Neural progenitor cell (in vitro differentiated cells): Measurements from ENCODE around the gene KREMEN2. TPM values are rescaled to one million over a fixed set of nuclear protein-coding genes. Genes with fewer than 3 reads are reported as not detected.
"Not testable (repeated sequence)": the region's sequence is repeated elsewhere in the genome, so short reads cannot be mapped to it uniquely, and the experiment has no call there.

Experiments
- DNase-seq: peaks from one replicate; pipeline ENCODE4 v3.0.0-alpha.2; 2016; ENCODE audit warnings: low spot score
- H2AFZ ChIP-seq: fragments of 200-600 bp; sonication (generic); replicated peaks from 2 replicates; pipeline ENCODE4 v1.6.1; 2016; ENCODE audit warnings: antibody characterized with exemption
- H3F3A ChIP-seq: fragments of 200-600 bp; sonication (generic); 2 replicates; pipeline ENCODE4 v1.6.1; 2016; ENCODE audit warnings: antibody characterized with exemption, low read depth
- H3K27ac ChIP-seq: fragments of 200-600 bp; sonication (generic); 2 replicates; pipeline ENCODE4 v1.5.1; 2016; ENCODE audit warnings: mild to moderate bottlenecking
- H3K27me3 ChIP-seq: fragments of 200-600 bp; sonication (generic); 2 replicates; pipeline ENCODE4 v1.6.1; 2016; ENCODE audit warnings: mild to moderate bottlenecking, moderate library complexity
- H3K36me3 ChIP-seq: fragments of 200-600 bp; sonication (generic); 2 replicates; pipeline ENCODE4 v1.5.1; 2016
- H3K4me1 ChIP-seq: fragments of 200-600 bp; sonication (generic); 2 replicates; pipeline ENCODE4 v1.6.1; 2016; ENCODE audit warnings: mixed run types
- H3K4me2 ChIP-seq: fragments of 200-600 bp; sonication (generic); 2 replicates; pipeline ENCODE4 v1.6.1; 2016
- H3K4me3 ChIP-seq: fragments of 200-600 bp; sonication (generic); 2 replicates; pipeline ENCODE4 v1.5.1; 2016
- H3K79me2 ChIP-seq: fragments of 200-600 bp; sonication (generic); 2 replicates; pipeline ENCODE4 v1.6.1; 2016; ENCODE audit warnings: low read depth
- H3K9ac ChIP-seq: fragments of 200-600 bp; sonication (generic); 2 replicates; pipeline ENCODE4 v1.6.1; 2016
- H3K9me3 ChIP-seq: fragments of 200-600 bp; sonication (generic); 2 replicates; pipeline ENCODE4 v1.5.1; 2016; ENCODE audit warnings: low read depth
- H4K20me1 ChIP-seq: fragments of 200-600 bp; sonication (generic); 2 replicates; pipeline ENCODE4 v1.6.1; 2016; ENCODE audit warnings: low read depth
- H3K27ac Mint-ChIP-seq: 3 replicates; pipeline ENCODE4 v1.8.0; 2021; ENCODE audit warnings: mixed read lengths
- H3K27me3 Mint-ChIP-seq: 2 replicates; pipeline ENCODE4 v1.8.0; 2022; ENCODE audit warnings: low read depth, mild to moderate bottlenecking, inconsistent platforms, moderate library complexity, mixed read lengths; ENCODE audit not compliant: insufficient read depth
- H3K36me3 Mint-ChIP-seq: 3 replicates; pipeline ENCODE4 v1.8.0; 2021; ENCODE audit warnings: mixed read lengths
- H3K4me1 Mint-ChIP-seq: 3 replicates; pipeline ENCODE4 v1.8.0; 2021; ENCODE audit warnings: mixed read lengths
- H3K4me3 Mint-ChIP-seq: 3 replicates; pipeline ENCODE4 v1.8.0; 2021; ENCODE audit warnings: mild to moderate bottlenecking, moderate library complexity, mixed read lengths
- H3K9me3 Mint-ChIP-seq: 3 replicates; pipeline ENCODE4 v1.8.0; 2020; ENCODE audit warnings: mixed read lengths
- EZH2 ChIP-seq: fragments of 200-600 bp; sonication (generic); IDR thresholded peaks from 2 replicates; pipeline ENCODE4 v1.6.1; 2017; ENCODE audit warnings: antibody characterized with exemption, mild to moderate bottlenecking, moderate library complexity
- EZH2phosphoT487 ChIP-seq: fragments of 200-600 bp; sonication (generic); IDR thresholded peaks from 2 replicates; pipeline ENCODE4 v1.6.1; 2017; ENCODE audit warnings: antibody characterized with exemption
- total RNA-seq: library from RNA; depleted of rRNA; stranded (reverse); fragments of >200 nt; gene quantifications from 2 replicates; pipeline ENCODE4 v1.2.3, GENCODE V29; 2015; ENCODE audit warnings: low replicate concordance
- TF ChIP-seq, protein P1 (sequence below): fragments of 200-600 bp; sonication (generic); IDR thresholded peaks from 2 replicates; pipeline ENCODE4 v1.5.1; 2017; ENCODE audit warnings: antibody characterized with exemption, mild to moderate bottlenecking

Gene KREMEN2
- total RNA-seq, 1 donor from 2014 or later: 0.51 TPM

DNA sequence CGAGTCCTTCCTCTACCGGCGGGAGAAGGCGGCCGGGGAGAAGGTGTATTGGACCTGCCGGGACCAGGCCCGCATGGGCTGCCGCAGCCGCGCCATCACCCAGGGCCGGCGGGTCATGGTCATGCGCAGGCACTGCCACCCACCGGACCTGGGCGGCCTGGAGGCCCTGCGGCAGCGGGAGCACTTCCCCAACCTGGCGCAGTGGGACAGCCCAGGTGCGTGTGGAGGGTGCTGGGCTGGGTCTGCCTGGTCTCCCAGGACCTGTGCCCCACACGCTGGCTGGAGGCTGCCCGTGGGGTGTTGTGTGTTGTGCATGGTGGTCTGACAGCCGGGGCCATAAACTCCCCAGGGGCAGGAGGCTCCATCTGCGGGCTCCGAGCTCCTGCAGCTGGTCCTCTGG lies 26.9 kb upstream of the KREMEN2 start:
- Mint-ChIP-seq H3K9me3 (no peaks in the 10 kb centered on the region), H3K27me3 (peaks cover 11% of the 10 kb centered on the region), H3K4me3 (no peak overlapping the region), H3K36me3 (peaks cover 11% of the 10 kb centered on the region), H3K4me1 (no peaks in the 10 kb centered on the region), H3K27ac (no peak overlapping the region)
- DNase-seq: no peak
- H2AFZ ChIP-seq: no peak overlapping the region
- no peak overlapping the region for H3K27ac ChIP-seq
- H3K4me2 ChIP-seq: no peak overlapping the region
- no peaks in the 10 kb centered on the region for H3K79me2 ChIP-seq
- H3K4me1 ChIP-seq: no peaks in the 10 kb centered on the region
- no peak overlapping the region for H3K4me3 ChIP-seq
- no peaks in the 10 kb centered on the region for H3K27me3 ChIP-seq
- no peaks in the 10 kb centered on the region for H3K9me3 ChIP-seq
- H4K20me1 ChIP-seq: no peaks in the 10 kb centered on the region
- H3F3A ChIP-seq: no peaks in the 10 kb centered on the region
- H3K36me3 ChIP-seq: no peaks in the 10 kb centered on the region
- H3K9ac ChIP-seq: no peak overlapping the region
- TF ChIP-seq, protein P1, sequence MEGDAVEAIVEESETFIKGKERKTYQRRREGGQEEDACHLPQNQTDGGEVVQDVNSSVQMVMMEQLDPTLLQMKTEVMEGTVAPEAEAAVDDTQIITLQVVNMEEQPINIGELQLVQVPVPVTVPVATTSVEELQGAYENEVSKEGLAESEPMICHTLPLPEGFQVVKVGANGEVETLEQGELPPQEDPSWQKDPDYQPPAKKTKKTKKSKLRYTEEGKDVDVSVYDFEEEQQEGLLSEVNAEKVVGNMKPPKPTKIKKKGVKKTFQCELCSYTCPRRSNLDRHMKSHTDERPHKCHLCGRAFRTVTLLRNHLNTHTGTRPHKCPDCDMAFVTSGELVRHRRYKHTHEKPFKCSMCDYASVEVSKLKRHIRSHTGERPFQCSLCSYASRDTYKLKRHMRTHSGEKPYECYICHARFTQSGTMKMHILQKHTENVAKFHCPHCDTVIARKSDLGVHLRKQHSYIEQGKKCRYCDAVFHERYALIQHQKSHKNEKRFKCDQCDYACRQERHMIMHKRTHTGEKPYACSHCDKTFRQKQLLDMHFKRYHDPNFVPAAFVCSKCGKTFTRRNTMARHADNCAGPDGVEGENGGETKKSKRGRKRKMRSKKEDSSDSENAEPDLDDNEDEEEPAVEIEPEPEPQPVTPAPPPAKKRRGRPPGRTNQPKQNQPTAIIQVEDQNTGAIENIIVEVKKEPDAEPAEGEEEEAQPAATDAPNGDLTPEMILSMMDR: no peak
- no peak for TF ChIP-seq EZH2
- no peak for TF ChIP-seq EZH2phosphoT487

DNA sequence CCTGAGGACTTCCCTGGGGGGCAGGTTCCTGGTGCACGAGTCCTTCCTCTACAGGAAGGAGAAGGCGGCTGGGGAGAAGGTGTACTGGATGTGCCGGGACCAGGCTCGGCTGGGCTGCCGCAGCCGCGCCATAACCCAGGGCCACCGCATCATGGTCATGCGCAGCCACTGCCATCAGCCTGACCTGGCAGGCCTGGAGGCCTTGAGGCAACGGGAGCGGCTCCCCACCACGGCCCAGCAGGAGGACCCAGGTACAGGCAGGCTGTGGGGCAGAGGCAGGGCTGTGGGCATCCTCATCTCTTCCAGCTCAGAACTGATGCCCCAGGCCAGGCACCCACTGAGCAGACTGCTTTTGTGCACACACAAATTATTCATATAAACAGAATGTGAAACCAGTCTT lies 25.9 kb upstream of the KREMEN2 start:
- no peaks in the 10 kb centered on the region for H3K4me1 ChIP-seq
- H3F3A ChIP-seq: no peaks in the 10 kb centered on the region
- peaks cover 12% of the 10 kb centered on the region for H3K36me3 Mint-ChIP-seq
- no peaks in the 10 kb centered on the region for H3K79me2 ChIP-seq
- H2AFZ ChIP-seq: no peak overlapping the region
- H3K4me1 Mint-ChIP-seq: no peaks in the 10 kb centered on the region
- H3K4me3 ChIP-seq: no peak overlapping the region
- H4K20me1 ChIP-seq: no peaks in the 10 kb centered on the region
- H3K4me2 ChIP-seq: no peak overlapping the region
- H3K36me3 ChIP-seq: no peaks in the 10 kb centered on the region
- H3K4me3 Mint-ChIP-seq: no peak overlapping the region
- peaks cover 11% of the 10 kb centered on the region for H3K27me3 Mint-ChIP-seq
- no peak overlapping the region for H3K9ac ChIP-seq
- DNase-seq: no peak
- no peaks in the 10 kb centered on the region for H3K9me3 ChIP-seq
- H3K27ac ChIP-seq: no peak overlapping the region
- no peaks in the 10 kb centered on the region for H3K9me3 Mint-ChIP-seq
- TF ChIP-seq EZH2phosphoT487 (no peak), EZH2 (no peak)
- TF ChIP-seq, protein P1: no peak
- H3K27me3 ChIP-seq: no peaks in the 10 kb centered on the region
- no peak overlapping the region for H3K27ac Mint-ChIP-seq

DNA sequence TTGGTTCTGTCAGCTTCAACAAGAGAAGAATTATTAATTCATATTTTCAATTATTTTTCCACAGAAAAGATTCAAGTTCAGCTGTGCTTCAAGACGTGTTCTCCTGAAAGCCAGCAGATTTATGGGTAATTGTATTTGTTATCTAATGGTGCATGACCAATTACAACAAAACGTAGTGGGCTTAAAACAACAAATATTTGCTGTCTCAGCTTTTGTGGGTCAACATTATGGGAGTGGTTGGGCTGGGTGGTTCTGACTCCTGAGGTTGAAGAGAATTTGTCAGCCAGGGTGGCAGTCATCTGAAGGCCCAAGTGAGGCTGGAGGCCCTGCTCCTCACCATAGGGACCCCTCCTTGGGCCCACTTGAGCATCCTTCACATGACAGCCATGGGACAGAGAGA lies 24.1 kb upstream of the KREMEN2 start:
- peaks cover 9% of the 10 kb centered on the region for H3K36me3 Mint-ChIP-seq
- Histone ChIP-seq H3K4me2 (no peak overlapping the region), H3K4me1 (no peaks in the 10 kb centered on the region), H3K4me3 (no peak overlapping the region), H3K79me2 (no peaks in the 10 kb centered on the region), H2AFZ (no peak overlapping the region), H3F3A (no peaks in the 10 kb centered on the region), H4K20me1 (no peaks in the 10 kb centered on the region), H3K36me3 (no peaks in the 10 kb centered on the region), H3K27me3 (no peaks in the 10 kb centered on the region), H3K27ac (no peak overlapping the region), H3K9me3 (no peaks in the 10 kb centered on the region), H3K9ac (no peak overlapping the region)
- H3K9me3 Mint-ChIP-seq: no peaks in the 10 kb centered on the region
- peaks cover 9% of the 10 kb centered on the region for H3K27me3 Mint-ChIP-seq
- no peaks in the 10 kb centered on the region for H3K4me1 Mint-ChIP-seq
- no peak overlapping the region for H3K4me3 Mint-ChIP-seq
- DNase-seq: no peak
- no peak overlapping the region for H3K27ac Mint-ChIP-seq
- TF ChIP-seq EZH2phosphoT487: no peak
- TF ChIP-seq, protein P1: no peak
- TF ChIP-seq EZH2: no peak

DNA sequence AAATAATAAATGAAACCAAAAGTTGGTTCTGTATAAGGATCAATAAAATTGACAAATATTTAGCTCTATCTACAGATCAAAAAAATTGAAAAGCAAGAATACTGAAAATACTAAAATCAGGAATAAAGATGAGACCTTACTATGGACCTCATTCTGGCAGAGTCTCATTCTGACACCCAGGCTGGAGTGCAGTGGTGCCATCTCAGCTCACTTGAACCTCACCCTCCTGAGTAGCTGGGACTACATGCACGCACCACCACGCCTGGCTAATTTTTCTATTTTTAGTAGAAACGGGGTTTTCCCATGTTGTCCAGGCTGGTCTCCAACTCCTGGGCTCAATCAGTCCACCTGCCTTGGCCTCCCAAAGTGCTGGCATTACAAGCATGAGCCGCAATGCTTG lies 22.0 kb upstream of the KREMEN2 start:
- no peak overlapping the region for H3K4me2 ChIP-seq
- Mint-ChIP-seq H3K4me3 (no peak overlapping the region), H3K9me3 (no peaks in the 10 kb centered on the region), H3K4me1 (no peaks in the 10 kb centered on the region), H3K27me3 (peaks cover 9% of the 10 kb centered on the region), H3K36me3 (peaks cover 15% of the 10 kb centered on the region), H3K27ac (no peak overlapping the region)
- no peaks in the 10 kb centered on the region for H3K79me2 ChIP-seq
- no peaks in the 10 kb centered on the region for H3K36me3 ChIP-seq
- no peaks in the 10 kb centered on the region for H3K27me3 ChIP-seq
- no peak overlapping the region for H3K4me3 ChIP-seq
- no peaks in the 10 kb centered on the region for H3K4me1 ChIP-seq
- no peak overlapping the region for H3K27ac ChIP-seq
- TF ChIP-seq, protein P1: no peak
- no peak for TF ChIP-seq EZH2phosphoT487
- TF ChIP-seq EZH2: no peak
- no peak overlapping the region for H3K9ac ChIP-seq
- no peaks in the 10 kb centered on the region for H3F3A ChIP-seq
- no peak overlapping the region for H2AFZ ChIP-seq
- H3K9me3 ChIP-seq: no peaks in the 10 kb centered on the region
- H4K20me1 ChIP-seq: no peaks in the 10 kb centered on the region
- DNase-seq: no peak

DNA sequence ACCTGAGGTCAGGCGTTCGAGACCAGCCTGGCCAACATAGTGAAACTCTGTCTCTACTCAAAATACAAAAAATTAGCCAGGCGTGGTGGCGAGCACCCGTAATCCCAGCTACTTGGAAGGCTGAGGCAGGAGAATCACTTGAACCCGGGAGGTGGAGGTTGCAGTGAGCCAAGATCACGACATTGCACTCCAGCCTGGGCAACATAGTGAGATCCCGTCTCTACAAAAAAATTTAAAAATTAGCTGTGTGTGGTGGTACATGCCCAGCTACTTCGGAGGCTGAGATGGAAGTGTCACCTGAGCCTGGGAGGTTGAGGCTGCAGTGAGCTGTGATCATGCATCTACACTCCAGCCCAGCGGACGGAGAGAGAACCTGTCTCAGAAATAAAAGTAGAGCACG lies 20.4 kb upstream of the KREMEN2 start:
- not testable (repeated sequence) for H3K4me2 ChIP-seq, H3K27ac Mint-ChIP-seq, H3F3A ChIP-seq, H3K27ac ChIP-seq, H3K27me3 ChIP-seq, H3K9ac ChIP-seq, H3K79me2 ChIP-seq, H3K27me3 Mint-ChIP-seq, H3K36me3 ChIP-seq, H3K4me1 ChIP-seq, H3K9me3 ChIP-seq, H3K4me3 ChIP-seq, H4K20me1 ChIP-seq, H3K4me3 Mint-ChIP-seq, DNase-seq, H2AFZ ChIP-seq, H3K9me3 Mint-ChIP-seq, H3K4me1 Mint-ChIP-seq
- peaks cover 17% of the 10 kb centered on the region for H3K36me3 Mint-ChIP-seq
